Bone marrow (tissue), 2 donors: ENCODE measurements around the gene UGT1A7.
"Not testable (repeated sequence)": the region's sequence is repeated elsewhere in the genome, so short reads cannot be mapped to it uniquely, and the experiment has no call there.

Experiments
- DNase-seq, 2 donors: peaks; one replicate each; lab custom pipeline; 2025; lab: John Stamatoyannopoulos, UW

Gene UGT1A7

GRCh38 chr2:233681521-233682099 lies at the start of gene UGT1A7:
TSS of gene UGT1A7 (plus strand) at chr2:233681901. CDS start at chr2:233681938, 37 bp downstream.
- no peak for DNase-seq

DNA sequence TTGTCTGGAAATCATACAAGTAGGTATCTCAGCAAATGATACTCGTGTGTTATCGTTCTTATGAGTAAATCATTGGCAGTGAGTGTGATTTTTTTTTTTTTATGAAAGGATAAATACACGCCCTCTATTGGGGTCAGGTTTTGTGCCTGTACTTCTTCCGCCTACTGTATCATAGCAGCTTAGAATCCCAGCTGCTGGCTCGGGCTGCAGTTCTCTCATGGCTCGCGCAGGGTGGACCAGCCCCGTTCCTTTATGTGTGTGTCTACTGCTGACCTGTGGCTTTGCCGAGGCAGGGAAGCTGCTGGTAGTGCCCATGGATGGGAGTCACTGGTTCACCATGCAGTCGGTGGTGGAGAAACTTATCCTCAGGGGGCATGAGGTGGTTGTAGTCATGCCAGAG lies 45.4 kb upstream of the UGT1A7 start, which contains the start of gene UGT1A10:
TSS of gene UGT1A10 (plus strand) at position 143 of the 400 bp plus-strand sequence. CDS start at position 218, 75 bp downstream.
- not testable (repeated sequence) for DNase-seq

DNA sequence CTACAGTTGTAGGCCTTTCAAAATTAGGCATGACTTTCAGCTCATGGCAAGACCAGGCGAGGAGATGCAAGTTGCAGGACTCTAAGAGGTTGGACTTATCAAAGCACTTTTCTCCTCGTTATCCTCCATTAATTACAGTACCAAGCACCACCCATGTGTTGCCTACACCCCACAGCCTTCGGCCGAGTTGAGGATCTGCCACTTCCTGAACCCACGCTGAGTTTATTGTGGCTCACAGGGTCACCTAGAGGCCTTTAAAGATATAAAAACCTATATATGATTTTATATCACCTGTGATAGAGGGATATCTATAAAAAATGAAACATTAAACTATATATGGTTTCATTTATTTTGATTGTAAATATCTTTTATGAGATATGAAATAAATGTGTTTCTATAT lies 42.9 kb upstream of the UGT1A7 start:
- no peak for DNase-seq

DNA sequence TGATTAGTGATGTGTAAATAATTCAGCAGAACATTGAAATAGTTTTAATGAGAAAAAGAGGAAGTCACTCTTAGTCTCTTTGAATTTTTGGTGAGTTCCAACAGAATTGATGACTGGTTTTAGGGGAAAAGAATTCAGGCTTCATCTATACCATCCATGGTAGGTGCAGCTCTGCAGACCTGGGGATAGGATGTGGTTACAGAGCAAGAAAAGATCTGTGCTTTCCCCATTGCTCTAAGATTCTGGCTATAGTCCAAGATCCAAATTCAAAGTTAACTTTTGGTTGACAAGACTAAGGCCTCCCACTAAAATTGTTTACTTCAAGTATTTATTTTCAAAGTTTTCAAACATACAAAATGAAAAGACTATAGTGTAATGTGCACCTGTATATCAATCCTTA lies 41.8 kb upstream of the UGT1A7 start:
- no peak for DNase-seq

- no peak for DNase-seq
Measured at GRCh38 chr2:233643128-233643527, 38.6 kb upstream of the UGT1A7 start.

GRCh38 chr2:233646033-233646432 lies 35.7 kb upstream of the UGT1A7 start:
- not testable (repeated sequence) for DNase-seq

- no peak for DNase-seq
Measured at GRCh38 chr2:233650981-233651380, 30.7 kb upstream of the UGT1A7 start.

GRCh38 chr2:233651430-233651829 lies 30.3 kb upstream of the UGT1A7 start:
- DNase-seq = no peak

DNA sequence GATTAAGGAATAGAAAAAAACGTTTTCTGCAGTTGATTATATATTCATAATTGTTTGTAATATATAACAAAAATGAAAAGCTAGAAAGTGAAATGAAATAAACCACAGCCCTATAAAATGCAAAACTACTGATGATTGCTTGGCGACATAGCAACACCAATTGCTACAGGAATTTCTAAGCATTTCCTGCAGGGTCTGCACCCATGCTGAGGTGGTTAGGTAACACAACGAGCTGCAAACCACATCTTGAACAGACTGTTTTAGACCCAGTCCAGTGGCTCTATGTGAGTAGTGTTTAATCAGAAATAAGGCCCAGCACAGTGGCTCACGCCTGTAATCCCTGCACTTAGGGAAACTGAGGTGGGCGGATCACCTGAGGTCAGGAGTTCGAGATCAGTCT lies 27.2 kb upstream of the UGT1A7 start:
- no peak for DNase-seq

- no peak for DNase-seq
Measured at GRCh38 chr2:233655043-233655442, 26.7 kb upstream of the UGT1A7 start.

DNA sequence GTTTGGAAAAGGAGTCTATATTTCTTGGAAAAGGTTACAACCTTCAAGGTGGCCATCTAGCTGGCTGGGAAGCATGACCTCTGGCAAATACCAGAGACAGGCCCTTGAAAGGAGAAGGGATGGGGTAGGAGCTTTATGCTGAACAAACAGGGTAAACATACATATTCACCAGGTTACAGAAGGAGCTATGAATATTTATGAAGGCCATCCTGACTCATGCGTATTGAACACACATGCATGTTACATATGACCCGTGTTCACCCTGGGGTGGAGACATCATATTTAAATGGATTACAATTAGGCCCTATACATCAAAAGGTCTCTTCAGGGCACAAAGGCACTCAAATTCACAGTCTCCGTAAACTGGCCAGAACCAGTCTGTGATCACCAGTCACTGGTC lies 25.8 kb upstream of the UGT1A7 start:
- not testable (repeated sequence) for DNase-seq

DNA sequence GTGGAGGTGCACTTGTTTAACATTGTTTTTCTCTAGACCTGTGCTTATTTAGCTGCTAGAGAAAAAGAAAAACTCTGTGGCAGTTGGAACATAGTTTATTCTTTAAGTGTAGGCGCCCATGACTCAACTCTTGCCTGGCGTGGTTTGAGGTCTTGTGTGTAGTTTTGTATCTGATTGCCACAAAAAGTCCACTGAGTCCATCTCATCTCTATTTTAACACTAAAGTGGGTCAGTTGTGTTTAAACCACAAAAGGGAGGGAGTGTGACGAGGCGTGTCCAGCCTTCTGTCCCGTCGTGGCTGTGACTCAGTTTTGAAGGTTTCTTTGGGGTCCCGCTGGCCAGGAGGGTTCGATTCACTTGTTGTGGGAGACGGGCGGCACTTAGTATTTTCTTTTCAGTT lies 25.3 kb upstream of the UGT1A7 start:
- DNase-seq = no peak

- no peak for DNase-seq
Measured at GRCh38 chr2:233658610-233659009, 23.1 kb upstream of the UGT1A7 start.

DNA sequence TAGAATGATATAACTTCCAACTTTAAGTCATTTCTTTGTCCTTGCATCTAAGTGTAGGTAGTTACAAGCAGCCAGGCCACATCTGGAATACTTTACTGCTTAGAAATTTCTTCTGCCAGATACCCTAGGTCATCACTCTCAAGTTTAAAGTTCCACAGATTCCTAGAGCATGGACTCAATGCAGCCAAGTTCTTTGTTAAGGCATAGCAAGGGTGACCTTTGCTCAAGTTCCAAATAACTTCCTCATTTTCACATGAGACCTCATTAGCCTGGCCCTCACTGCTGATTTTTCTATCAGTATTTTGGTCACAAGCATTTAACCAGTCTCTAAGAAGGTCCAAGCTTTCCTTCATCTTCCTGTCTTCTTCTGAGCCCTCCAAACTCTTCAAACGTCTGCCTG lies 17.8 kb upstream of the UGT1A7 start:
- no peak for DNase-seq

DNA sequence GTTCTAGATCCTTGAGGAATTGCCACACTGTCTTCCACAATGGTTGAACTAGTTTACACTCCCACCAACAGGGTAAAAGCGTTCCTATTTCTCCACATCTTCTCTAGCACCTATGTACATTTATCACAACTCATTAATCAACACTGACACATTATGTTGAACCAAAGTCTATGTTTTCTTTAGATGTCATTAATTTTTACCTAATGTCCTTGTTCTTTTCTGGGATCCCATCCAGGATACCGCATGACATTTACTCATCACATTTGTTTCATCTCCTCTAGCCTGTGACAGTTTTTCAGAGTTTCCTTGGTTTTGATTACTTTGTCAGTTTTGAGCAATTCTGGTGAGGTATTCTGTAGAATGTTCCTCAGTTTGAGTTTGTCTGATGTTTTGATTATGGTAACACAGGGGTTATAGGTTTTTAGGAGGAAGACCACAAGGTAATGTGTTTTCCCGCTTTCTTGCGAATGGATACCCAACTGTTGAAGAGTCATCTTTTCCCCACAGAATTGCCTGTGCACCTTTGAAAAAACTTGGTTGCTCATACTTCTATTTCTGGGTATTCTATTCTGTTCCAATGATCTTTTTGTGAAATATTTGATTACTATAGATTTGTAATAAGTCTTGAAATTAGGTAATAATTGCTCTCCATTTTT lies 13.0 kb upstream of the UGT1A7 start:
- no peak for DNase-seq

DNA sequence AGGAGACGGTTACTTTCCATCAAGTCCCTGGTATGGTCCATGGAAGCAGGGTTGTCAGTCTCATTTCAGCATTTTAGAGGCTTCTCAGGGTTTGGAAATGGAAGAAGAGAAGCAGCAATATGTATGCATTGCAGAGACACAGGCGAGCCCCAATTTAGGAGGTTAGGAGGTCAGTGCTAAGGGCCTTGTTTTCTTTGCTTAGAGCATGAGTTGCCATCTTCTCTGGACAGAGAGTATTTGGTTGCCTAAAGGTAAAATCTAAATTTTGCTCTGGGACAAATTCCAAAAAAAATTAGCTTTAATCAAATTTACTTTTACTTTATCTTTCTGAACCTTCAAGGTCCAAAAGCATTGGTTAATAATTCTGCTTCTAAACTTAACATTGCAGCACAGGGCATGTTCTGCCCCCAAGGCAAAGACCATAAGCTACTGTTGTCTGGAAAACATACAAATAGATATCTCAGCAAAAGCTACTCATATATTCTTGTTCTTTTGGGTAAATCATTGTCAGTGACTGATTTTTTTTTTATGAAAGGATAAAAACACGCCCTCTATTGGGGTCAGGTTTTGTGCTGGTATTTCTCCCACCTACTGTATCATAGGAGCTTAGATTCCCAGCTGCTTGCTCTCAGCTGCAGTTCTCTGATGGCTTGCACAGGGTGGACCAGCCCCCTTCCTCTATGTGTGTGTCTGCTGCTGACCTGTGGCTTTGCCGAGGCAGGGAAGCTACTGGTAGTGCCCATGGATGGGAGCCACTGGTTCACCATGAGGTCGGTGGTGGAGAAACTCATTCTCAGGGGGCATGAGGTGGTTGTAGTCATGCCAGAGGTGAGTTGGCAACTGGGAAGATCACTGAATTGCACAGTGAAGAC lies 10.2 kb upstream of the UGT1A7 start, which contains the start of gene UGT1A9:
TSS of gene UGT1A9 (plus strand) at position 609 of the 872 bp plus-strand sequence. CDS start at position 646, 37 bp downstream.
- no peak for DNase-seq

DNA sequence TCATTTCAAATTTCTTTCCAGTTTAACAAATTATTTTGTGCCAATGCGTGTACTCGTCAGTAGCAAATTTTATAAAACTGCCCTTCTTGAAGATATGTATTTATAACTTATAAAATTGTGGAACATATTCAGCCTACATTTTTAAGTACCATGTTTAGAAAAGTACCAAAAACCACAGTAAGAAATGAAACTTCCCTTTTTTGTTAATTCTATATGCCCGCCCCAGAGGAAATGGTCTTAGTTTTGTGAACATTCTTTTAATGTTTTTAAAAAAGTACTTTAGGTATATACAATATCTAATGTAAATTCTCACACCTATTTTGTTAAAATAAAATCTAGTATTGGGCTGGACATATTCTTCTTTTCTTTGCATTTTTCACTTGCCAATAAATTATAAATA lies 8.8 kb upstream of the UGT1A7 start:
- no peak for DNase-seq

DNA sequence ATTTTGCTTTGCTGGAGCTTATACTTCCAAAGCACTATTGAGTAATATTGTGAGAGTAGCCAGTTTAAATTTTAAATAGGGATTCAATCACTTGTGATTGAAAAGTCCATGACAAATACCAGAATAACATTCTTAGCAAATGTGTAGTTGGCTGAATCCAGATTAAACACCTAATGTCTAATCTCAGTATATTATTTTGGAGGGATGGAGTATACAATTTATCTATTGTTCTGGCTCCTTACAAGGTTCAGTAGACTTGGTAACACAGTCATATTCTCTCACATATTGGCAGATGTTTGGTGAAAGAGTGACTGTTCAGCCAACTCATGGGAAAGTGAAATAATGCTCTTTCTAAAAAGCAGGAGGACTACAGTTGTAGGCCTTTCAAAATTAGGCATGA lies 7.8 kb upstream of the UGT1A7 start:
- no peak for DNase-seq

GRCh38 chr2:233674314-233674713 lies 7.4 kb upstream of the UGT1A7 start:
- no peak for DNase-seq

DNA sequence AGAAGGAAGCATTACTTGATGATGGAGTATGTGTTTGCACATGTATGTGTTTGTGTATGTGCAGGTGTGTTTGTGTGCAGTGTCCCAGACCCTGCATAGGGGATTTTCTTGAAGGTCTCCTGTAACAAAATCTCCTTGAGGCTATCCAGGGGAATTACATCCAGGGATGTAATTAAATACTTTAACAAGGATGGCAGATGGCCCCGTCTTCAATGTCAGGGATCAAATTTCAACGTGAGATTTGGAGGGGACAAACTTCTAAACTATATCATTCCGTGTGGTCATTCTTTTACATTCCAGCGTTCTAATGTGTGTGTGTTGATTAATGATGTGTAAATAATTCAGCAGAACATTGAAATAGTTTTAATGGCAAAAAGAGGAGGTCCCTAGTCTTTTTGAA lies 6.7 kb upstream of the UGT1A7 start:
- no peak for DNase-seq

DNA sequence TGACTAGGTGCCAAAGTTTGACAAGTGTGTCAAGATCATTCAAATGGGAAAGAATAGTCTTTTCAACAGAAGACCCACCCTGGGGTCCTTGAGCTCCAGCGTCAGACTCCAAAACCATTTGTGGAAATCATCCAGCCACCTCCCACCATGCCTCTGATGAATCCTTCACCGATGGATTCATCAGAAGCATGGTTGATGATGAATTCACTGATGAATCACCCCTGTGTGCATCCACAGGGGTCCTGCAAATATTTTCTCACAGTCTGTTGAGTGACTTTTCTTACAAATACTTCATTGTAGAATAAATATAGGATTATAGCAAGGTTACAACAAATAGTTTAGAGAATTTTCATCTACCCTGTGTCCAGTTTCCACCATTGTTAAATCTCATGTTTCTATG lies 5.7 kb upstream of the UGT1A7 start:
- no peak for DNase-seq

GRCh38 chr2:233679196-233679595 lies 2.5 kb upstream of the UGT1A7 start:
- no peak for DNase-seq
